SH-SY5Y (cell line): Measurements from ENCODE around the gene AAK1.

ENCODE experiments used
- GATA2 ChIP-seq: IDR thresholded peaks from 2 replicates; pipeline ENCODE4 v1.6.1; 2011; ENCODE audit warnings: mild to moderate bottlenecking, low read depth, low read length
- GATA3 ChIP-seq: IDR thresholded peaks from 2 replicates; pipeline ENCODE4 v1.6.1; 2011; ENCODE audit warnings: low read depth, mild to moderate bottlenecking, low read length, moderate library complexity

- no peak for TF ChIP-seq GATA2
- TF ChIP-seq GATA3: no peak
Measured at GRCh38 chr2:69459936-69460335, 183.6 kb downstream of the AAK1 start.
